Mesenteric fat pad (tissue), 1 donor: ENCODE measurements around the gene THEM4. TPM values are rescaled to one million over a fixed set of nuclear protein-coding genes. Genes with fewer than 3 reads are reported as not detected.
"Not testable (repeated sequence)": the region's sequence is repeated elsewhere in the genome, so short reads cannot be mapped to it uniquely, and the experiment has no call there.

Experiments
- DNase-seq: peaks from one replicate; pipeline ENCODE4 v3.0.0-alpha.2; 2020; ENCODE audit warnings: low spot score
- total RNA-seq: library from RNA; stranded (reverse); fragmentation: NEBNext Ultra II Directional; extraction: Animal tissue kit (Norgen Biotek cat#: 25700); gene quantifications from one replicate; pipeline ENCODE4 v1.2.1, GENCODE V29; 2021
- donor health status: DM: yes; HTN: yes; CAD: no.

The THEM4 gene
- total RNA-seq, 1 donor from 2014 or later = 14.8 TPM

DNA sequence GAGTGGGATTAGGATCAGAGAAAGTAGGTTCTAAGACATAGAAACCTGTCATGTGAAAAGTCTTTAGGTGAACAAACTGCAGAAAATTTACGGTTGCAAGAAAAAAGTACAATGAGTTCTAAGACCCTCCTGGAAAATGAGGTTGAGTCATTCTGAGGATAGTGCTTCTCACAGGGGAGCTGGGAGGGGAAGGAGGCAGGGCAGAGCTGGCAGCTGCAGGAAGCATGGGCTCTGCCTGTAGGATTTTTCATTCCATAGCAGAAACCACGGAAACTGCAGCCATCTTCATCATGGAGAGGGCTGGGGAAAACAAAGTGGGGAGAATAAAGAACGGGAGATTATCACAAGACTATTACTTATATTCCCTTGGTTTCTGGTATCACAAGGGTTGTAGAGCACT is 25.8 kb upstream of the THEM4 start:
- DNase-seq = no peak

DNA sequence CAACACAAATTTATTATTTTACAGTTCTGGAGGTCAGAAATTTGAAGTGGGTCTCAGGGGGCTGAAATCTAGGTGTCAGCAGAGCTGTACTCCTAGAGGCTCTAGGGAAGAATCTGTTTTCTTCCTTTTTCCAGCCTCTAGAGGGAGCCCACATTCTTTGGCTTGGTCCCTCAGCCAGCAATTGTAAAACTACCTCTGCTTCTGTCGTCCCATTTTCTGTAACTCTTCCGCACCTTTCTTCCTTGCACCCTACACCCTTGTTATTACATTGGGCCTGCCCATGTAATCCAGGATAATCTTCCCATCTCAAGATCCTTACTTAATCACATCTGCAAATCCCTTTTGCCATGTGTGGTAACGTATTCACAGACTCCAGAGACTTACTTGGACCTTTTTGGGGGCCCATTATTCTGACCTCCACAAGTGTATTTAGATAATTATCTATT is 24.8 kb upstream of the THEM4 start:
- no peak for DNase-seq

DNA sequence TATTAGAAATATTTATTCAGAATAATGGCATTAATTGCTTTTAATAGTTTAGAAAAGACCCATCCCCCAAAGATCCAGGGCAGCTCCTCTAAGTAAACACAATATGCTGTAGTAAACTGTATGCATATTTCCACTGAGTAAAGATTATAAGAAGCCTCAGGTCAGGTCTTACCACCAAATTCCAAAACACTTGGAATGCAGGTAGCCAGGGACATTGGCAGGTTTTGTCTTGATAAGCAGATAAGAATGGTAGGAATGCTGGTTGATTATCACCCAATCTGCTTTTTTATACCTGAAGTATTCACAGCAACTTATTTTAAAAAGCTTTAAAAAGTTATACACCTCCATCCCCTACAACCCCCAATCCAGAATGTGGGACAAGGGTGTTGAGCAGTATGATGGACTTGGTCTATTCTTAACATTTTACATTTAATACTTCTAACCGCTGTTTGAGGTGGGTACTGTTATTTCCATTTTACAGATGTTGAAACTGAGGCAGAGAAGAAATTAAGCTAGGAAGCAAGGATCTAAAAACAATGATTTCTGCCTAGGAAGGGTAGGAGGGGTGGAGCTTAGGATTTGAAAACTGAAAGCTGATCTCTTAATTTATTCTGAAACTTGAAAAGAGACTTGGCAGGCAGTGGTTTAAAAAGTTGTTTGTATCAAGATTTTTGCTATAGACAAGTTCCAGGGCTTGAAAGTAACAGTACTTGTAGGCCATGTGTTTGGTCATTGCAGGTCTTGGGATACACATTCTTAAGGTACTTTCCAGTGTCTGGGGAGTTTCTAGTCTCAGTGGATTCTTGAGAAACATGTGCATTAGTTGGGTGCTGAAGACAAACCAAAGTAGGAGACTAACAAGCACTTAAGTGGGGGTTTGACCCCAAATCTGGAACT is 15.6 kb upstream of the THEM4 start:
- no peak for DNase-seq

DNA sequence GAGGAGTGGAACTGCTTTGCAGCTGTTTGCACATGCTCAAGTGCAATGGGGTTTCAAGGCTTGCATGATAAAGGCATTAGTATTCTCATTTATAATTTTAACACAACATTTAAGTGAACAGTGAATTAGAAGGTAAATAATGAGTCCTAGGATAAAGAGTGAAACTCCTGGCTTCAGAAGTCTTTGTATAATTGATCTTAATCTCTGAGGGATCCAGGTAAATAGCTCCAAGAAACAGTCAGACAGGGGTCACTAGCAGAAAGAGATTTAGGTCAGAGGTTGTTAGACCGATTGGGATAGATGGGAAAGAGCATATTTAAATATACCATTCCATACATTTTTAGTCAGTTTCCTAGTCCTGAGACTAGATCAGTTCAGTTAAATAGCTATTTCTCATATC is 14.1 kb upstream of the THEM4 start:
- no peak for DNase-seq

DNA sequence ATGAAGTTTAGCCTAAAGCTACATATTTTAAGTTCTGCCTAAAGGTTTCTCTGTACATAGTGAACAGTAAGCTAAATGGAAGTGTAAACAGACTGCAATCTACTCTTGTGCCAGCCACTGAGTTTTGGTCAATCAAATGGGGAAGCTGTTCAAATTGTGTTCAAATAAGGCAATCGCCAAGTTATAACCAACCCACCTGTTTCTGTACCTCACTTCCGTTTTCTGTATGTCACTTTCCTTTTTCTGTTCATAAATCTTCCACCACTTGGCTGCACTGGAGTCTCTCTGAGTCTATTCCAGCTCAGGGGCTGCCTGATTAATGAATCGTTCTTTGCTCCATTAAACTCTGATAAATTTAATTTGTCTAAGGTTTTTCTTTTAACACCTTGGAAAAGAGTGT is 10.8 kb upstream of the THEM4 start:
- DNase-seq = no peak

DNA sequence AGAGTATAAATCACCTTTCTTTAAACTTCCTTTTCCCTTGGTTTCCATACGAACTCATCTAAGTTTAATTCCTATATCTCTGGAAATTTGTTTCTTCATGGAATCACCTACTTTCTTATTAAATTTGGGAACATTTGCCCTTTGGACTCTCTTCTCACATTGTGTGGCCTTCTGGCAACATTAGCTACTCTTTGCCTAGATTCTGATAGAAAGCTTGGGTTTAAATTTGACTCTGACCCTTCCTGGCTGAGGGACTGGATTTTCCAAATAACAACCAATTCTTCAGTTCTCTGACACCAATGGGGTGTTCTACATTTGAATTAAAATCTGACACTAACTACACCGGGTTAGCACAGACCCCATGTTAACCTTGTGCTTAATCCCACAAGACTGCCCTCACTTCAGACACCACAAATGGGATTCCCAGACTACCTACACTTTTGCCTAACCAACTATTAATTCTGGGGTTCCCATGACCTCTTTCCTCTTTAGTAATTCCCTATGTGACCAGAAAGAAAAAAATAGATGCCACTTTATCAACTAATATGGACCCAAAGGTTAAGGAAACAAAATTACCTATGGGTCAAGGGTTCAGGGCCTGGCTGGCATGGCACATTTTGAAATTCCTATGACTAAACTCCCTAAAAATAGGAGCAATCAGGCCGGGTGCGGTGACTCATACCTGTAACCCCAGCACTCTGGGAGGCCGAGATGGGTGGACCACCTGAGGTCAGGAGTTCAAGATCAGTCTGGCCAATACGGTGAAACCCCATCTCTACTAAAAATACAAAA is 9.7 kb upstream of the THEM4 start:
- no peak for DNase-seq

DNA sequence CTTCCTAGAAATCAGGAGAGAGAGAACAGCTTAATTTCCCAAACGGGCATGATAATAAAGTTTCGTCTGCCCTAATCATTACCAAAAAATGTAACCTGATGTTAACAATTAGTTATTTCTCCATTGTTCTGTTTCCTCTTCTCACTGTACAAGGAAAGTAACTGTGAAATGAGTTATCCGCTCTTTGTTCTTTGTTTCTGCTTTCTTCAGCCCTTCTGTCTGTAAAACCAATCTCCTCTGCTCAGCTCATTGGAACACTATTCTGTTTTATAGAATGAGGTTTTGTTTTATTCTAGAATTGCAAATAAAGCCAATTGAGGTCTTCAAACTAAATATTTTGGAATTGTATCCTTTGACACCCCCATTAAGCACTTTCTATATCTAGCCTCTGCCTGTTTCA is 8.8 kb upstream of the THEM4 start:
- no peak for DNase-seq

DNA sequence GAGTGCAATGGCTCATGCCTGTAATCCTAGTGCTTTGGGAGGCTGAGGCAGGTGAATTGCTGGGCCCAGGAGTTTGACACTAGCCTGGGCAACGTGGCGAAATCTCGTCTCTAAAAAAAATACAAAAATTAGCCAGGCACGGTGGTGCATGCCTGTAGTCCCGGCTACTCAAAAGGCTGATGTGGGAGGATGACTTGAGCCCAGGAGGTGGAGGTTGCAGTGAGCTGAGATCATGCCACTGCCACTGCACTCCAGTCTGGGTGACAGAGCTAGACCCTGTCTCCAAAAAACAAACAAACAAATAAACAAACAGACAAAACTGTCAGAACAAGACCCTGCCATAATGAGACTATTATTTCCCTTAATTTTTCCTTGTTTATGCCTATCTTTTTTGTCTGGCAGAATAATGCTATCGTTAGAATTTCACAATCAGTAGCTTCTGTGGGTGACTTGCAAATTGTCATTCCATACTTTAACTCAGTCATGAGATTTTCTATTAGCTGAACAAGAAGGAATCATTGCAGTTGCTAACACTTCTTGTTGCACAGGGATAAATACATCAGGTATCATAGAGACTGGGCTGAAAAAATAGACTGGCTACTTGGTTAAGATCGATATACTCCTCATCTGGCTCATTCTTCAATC is 7.5 kb upstream of the THEM4 start:
- no peak for DNase-seq

DNA sequence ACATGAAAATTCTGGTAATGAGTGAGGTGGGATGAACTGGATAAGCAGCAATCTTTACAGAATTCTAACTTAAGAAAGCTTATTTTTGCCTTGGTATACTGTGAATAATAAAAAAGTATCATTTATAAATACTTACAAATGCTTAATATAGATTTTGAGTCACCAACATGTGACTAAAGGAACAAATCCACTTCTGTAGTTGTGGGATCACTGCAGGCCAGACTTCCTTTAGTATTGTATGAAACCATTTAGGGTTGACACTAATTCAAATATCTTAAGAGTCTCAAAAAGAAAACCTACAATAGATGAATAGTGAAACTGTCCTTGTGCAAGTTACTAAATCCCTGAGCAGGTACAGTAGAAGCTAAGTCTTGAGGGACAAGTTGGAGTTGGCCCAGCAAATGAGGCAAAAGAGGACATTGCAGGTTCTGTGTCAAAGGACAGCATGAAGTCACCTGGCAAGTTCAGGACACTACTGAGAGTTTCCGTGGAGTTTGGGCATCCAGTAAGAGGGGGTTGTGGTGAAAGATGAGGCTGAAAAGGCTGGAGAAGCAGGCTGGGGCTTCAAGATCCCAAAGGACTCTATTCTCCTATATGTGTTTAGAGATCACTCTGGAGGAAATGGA is 5.9 kb upstream of the THEM4 start:
- no peak for DNase-seq

DNA sequence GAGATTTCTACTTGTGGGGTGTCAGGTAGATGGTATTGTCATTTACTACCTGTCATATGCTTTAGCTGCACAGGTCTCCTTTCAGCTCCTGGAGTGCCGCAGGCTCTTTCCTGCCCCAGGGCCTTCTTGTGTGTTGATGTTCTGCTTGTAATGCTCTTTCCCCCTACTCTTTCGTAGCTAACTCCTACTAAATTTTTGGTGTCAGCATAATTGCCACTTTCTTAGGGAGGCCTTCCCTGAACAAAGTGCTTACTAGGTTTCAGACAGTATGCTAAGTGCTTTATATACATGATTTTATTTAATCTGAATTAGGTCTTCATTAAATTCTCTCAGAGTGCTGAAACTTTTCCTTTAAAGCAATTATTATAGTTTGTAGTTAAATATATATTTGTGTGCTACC is 4.8 kb upstream of the THEM4 start:
- DNase-seq = no peak

DNA sequence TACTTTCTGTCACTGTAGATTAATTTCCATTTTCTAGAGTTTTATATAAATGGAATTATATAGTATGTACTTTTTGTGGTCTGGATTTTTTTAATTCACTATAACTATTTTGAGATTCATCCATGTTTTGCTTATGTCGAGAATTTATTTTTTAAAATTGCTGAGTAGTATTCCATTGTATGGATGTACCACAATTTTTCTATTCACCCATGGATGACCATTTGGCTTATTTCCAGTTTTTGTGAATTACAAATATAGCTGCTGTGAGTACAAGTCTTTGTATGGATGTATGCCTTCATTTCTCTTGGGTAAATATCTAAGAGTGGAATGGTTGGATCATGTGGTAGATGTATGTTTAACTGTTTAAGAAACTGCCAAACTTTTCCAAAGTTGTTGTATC is 3.7 kb upstream of the THEM4 start:
- DNase-seq = no peak

DNA sequence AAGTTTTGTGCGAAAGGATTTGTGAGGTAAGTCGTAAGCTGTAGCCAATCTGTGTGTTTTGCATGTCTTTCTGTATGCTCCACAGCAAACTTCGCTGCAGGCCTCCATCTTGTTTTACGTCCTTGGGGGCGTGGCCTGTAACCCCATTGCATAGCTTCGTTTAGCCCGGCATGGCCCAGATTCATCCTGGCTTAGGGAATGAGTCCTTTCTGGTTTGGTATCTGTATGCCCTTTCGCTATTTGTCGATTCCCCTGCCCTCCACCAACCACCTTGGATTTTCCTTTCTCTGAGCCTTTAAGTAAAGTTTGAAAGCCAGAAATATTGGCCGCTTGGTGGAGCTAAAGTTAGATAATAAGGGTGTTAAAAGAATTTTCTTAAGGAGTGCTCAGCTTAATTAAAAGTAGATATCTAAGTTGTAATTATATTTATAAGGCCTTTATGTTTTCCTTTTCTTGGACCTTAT is 1.1 kb downstream of the THEM4 start:
- no peak for DNase-seq

DNA sequence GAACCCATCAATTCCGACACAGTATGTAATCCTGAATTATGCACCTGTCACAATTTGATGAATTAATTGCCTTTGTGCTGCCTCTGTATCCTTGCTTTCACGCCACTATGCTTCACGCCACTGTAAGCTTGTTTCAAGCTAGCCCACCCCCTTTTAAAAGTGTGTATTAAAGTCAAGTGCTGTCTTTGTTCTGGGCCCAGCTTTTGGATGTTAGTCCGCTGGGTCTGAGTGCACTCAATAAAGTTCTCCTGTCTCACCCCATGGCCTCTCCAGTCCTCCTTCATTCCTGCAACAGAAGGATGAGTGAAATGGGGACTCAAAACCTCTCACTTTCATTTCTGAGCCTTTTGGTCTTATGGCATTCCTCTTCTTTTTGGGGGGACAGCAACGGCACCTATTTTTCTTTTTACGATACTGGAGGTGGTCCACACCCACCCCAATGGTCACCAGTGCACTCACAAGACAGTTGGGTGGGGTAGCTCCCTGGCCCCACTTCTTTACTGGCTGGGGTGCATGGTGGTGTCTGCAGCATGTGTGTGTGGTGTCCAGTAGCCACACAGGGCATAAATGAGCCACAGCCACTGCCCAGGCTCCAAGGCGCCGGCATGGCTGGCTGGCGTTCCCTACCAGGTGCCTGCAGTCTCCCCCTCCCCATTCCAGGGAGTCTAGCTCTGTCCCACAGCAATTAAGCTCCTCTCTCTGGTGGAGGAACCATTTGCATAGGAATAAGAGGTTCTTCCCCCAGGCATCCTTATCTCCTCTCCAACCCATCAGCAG is 1.8 kb downstream of the THEM4 start:
- DNase-seq = no peak

DNA sequence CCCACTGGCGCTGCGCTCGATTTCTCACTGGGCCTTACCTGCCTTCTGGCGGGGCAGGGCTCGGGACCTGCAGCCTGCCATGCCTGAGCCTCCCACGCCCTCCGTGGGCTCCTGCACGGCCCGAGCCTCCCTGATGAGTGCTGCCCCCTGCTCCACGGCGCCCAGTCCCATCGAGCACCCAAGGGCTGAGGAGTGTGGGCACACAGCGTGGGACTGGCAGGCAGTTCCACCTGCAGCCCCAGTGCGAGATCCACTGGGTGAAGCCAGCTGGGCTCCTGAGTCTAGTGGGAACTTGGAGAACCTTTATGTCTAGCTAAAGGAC is 3.0 kb downstream of the THEM4 start:
- not testable (repeated sequence) for DNase-seq

DNA sequence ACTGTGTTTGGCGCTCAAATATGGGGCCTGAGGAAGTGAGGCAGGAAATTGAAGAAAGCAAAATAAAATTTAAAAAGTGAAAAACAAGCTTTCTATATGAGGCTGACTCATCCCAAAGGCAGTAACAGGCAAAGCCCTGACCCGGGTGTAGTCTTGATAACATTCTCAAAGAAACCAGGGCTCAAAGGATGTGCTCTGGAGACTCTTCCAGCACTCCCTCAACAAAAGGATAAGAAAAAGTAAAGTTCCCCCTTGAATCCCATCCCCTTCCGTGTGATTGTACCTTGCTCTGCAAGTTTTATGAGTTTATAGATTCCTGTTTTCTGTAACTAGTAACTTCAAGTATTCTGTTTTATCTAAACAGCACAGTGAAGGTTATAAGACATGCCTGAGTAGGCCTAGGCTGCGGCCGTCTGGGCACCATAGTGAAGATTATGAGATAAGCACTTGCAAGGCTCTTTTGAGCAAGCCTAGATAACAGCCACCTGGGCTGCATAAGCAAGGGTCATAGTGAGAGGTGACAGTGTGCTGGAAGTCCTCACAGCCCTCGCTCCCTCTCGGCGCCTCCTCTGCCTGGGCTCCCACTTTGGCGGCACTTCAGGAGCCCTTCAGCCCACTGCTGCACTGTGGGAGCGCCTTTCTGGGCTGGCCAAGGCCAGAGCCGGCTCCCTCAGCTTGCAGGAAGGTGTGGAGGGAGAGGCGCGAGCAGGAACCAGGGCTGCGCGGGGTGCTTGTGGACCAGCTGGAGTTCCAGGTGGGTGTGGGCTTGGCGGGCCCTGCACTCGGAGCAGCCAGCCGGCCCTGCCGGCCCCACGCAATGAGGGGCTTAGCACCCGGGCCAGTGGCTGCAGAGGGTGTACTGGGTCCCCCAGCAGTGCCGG is 3.6 kb downstream of the THEM4 start:
- not testable (repeated sequence) for DNase-seq

DNA sequence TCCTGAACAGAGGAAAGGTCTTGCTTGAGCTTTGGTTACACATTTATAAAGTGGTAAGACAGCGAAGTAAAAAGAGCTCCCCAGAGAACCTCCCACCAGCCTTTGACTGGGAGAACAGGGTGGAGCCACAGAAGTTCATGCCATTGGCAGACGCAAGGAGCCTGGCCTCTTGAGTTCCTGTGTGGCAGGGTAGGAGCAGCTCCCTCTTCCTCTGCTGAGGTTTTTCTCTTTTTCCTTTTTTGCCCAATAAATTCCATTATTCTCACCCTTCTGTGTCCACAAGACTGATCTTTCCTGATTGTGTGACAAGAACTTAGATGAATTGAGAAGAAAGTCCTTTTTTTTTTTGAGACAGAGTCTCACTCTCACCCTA is 4.3 kb downstream of the THEM4 start:
- no peak for DNase-seq

DNA sequence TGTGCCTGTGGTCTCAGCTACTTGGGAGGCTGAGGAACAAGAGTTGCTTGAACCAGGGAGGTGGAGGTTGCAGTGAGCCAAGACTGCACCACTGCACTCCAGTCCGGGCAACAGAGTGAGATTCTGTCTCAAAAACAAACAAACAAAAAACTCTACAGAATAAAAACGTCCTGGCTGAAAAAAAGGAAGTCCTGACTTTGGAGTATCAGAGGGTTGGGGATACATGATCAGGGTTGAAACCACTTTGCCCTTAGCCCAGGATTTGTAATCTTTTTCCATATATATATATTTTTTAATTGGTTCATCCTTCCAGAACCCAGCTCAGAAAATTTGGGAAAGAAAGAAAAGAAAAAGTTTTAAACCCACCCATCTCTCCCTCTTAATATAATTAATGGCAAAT is 6.5 kb downstream of the THEM4 start:
- no peak for DNase-seq

DNA sequence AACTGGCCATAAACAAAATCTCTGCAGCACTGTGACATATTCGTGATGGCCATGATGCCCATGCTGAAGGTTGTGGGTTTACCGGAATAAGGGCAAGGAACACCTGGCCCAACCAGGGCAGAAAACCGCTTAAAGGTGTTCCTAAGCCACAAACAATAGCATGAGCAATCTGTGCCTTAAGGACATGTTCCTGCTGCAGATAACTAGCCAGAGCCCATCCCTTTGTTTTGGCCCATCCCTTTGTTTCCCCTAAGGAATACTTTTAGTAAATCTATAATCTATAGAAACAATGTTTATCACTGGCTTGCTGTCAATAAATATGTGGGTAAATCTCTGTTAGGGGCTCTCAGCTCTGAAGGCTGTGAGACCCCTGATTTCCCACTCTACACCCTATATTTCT is 8.5 kb downstream of the THEM4 start:
- DNase-seq = not testable (repeated sequence)

DNA sequence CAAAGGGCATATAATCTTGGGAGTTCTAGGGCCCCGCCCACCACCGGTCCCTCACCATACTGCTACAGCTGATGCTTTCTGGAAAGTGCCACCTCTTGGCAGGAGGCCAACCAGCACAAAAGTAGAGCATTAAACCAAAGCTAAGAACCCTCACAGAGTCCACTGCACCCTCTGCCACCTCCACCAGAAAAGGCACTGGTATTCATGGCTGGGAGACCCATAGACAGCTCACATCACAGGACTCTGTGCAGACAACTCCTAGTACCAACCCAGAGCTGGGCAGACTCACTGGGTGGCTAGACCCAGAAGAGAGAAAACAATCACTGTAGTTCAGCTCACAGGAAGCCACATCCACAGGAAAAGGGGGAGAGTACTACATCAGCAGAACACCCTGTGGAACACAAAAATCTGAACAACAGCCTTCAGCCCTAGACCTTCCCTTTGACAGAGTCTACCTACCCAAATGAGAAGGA is 10.8 kb downstream of the THEM4 start:
- no peak for DNase-seq

DNA sequence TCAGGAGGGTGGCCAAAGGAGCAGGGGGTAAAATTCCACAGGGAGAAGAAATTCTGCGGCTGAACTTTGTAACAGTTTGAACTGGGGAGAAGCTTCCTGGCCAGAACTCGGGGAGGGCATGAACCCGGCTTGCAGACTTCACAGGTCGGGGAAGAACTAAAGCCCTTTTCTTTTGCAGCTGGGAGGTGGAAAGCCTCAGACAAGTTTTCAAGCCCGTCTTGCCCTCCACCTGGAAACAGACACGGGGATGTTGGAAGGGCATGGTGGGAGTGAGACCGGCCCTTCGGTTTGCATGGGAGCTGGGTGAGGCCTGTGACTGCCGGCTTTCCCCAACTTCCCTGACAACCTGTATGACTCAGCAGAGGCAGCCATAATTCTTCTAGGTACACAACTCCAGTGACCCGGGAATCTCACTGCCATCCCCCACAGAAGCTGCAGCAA is 11.3 kb downstream of the THEM4 start:
- no peak for DNase-seq
